HG03066 (cell line): ENCODE results near the gene PKP3.
"Not testable (repeated sequence)": the region's sequence is repeated elsewhere in the genome, so short reads cannot be mapped to it uniquely, and the experiment has no call there.

ENCODE experiments used
- ATAC-seq: cut with Tn5 transposase; IDR thresholded peaks from one replicate; pipeline ENCODE4 v1.9.1; 2021; ENCODE audit warnings: low read depth; ENCODE audit not compliant: unreplicated experiment

PKP3 gene, protein sequence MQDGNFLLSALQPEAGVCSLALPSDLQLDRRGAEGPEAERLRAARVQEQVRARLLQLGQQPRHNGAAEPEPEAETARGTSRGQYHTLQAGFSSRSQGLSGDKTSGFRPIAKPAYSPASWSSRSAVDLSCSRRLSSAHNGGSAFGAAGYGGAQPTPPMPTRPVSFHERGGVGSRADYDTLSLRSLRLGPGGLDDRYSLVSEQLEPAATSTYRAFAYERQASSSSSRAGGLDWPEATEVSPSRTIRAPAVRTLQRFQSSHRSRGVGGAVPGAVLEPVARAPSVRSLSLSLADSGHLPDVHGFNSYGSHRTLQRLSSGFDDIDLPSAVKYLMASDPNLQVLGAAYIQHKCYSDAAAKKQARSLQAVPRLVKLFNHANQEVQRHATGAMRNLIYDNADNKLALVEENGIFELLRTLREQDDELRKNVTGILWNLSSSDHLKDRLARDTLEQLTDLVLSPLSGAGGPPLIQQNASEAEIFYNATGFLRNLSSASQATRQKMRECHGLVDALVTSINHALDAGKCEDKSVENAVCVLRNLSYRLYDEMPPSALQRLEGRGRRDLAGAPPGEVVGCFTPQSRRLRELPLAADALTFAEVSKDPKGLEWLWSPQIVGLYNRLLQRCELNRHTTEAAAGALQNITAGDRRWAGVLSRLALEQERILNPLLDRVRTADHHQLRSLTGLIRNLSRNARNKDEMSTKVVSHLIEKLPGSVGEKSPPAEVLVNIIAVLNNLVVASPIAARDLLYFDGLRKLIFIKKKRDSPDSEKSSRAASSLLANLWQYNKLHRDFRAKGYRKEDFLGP

DNA sequence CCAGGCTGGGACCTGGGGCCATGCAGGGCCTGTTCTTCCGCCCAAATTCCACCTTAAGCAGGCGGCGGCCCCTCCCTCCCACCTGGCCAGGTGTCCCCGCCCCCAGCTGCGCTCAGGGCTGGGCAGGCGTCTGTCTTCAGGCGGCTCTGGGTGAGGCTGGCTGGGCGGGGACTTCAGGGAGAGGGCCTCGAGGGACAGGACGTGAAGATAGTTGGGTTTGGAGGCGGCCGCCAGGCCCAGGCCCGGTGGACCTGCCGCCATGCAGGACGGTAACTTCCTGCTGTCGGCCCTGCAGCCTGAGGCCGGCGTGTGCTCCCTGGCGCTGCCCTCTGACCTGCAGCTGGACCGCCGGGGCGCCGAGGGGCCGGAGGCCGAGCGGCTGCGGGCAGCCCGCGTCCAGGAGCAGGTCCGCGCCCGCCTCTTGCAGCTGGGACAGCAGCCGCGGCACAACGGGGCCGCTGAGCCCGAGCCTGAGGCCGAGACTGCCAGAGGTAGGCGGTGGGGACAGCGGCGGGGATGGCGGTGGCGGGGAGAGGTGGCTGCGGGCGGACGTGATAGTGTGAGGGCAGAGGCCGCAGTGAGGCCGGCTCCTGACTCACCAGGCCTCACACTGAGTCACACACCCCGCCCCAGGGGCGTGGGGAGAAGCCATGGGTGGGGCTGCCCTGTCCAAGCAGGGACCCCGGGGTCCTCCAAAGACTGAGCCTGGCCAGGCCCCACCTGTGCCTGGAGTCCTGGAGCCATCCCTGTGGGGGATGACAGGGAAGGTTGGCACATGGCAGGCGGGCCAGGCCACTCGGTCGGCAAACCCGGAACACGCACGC is at the start of gene PKP3:
TSS of gene PKP3 (plus strand) at position 176 of the 824 bp plus-strand sequence. CDS start at position 260, 84 bp downstream.
- no peak for ATAC-seq

DNA sequence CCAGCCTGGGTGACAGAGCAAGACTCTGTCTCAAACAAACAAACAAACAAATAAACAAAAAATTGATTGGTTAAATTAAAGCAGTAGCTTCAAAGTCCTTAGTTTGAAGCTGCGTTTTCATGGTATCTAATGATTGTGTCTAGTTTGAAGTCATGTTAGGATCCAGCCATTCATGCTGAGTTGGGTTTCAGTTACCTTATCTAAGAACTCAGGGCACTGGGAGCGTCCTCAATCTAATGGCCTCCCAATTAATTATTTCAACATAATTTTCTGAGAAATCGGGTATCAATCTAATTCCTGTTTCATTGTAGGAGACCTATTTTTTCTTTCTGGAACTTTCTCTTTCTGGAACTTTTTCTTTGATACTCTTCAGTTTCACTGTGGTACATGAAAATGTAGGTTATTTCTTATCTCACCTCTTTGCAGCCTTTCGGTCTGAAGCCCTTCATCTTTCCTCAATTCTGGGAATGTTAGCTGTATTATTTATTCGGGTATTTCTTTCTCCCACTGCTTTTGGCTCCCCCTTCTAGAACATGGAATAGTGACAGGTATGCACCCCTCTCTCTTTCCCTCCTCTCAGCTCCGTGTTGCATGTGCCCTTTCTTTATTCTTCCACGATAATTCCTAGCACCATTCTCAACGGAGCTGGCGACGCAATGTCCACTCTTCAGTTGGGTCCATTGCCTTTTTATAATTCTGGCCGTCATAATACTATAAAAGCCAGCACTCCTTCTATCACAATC is 49.0 kb upstream of the PKP3 start:
- no peak for ATAC-seq

DNA sequence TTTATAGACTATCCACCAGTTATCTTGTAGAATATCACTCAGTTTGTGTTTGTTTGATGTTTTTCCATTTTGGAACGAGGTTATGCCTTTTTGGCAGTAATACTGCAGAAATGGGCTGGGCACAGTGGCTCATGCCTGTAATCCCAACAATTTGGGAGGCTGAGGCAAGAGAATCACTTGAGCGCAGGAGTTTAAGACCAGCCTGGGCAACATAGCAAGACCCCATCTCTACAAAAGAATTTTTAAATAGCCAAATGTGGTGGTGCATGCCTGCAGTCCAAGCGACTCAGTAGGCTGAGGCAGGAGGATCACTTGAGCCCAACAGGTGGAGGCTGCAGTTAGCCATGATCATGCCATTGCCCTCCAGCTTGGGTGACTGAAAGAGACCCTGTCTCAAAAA is 47.5 kb upstream of the PKP3 start:
- no peak for ATAC-seq

DNA sequence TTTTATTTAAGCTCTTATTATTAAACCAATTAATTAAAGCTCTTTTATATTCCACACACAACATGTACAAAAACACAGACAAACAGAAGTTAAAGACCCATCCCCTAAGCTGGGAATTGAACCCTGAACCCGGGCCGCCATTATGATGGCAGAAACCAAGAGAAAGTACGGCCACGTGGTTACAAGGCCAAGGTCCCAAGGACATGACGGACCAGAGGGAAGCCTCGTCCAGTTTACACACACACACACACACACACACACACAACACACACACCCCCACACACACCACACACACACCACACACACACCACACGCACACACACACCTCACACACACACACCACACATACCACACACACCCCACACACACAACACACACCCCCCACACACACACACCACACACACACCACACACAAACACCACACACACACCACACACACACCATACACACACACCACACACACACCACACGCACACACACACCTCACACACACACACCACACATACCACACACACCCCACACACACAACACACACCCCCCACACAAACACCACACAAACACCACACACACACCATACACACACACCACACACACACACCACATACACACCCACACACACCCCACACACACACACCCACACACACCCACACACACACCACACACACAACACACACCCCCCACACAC is 44.6 kb upstream of the PKP3 start:
- not testable (repeated sequence) for ATAC-seq

DNA sequence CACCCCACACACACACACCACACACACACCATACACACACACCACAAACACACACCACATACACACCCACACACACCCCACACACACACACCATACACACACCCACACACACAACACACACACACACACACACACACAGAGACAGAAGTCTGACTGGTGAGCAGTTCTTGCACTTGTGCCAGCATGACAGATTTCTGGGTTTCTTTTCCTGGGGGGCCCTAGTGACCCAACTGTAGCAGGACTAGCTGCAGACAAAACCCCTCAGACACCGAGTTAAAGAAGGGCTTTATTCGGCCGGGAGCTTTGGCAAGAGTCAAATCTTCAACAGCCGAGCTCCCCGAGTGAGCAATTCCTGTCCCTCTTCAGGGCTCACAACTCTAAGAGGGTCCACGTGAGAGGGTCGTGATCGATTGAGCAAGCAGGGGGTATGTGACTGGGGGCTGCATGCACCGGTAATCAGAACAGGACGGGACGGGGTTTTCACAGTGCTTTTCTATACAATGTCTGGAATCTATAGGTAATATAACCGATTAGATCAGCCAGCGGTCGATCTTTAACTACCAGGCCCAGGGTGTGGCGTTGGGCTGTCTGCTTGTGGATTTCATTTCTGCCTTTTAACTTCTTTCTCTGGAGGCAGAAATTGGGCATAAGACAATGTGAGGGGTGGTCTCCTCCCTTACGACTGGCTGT is 43.8 kb upstream of the PKP3 start:
- not testable (repeated sequence) for ATAC-seq

DNA sequence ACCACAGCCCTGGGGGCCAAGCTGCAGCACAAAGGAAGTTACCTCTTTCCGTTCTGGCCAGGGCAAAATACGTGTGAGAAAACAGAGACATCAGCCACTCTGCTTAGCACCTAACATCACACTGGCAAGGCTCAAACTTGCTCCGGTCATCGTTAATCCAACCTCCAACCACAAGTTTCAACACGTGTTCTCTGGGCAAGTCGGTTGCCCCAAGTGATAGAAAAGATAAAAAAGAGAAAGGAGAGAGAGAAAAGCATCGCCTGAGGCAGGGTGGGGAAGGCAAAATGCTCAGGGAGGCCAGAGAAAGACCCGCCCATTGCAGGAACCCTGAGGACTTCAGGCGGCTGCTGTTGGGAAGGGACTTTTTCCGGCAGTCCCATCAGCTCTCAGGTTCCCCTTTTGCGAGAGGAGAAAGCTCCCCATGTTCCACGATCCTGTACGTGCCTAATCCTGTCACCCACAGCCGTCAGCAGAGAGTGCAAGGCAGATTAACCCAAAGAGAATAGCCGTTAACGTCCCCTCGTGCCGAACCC is 43.2 kb upstream of the PKP3 start:
- peak; percentile 58 for ATAC-seq

DNA sequence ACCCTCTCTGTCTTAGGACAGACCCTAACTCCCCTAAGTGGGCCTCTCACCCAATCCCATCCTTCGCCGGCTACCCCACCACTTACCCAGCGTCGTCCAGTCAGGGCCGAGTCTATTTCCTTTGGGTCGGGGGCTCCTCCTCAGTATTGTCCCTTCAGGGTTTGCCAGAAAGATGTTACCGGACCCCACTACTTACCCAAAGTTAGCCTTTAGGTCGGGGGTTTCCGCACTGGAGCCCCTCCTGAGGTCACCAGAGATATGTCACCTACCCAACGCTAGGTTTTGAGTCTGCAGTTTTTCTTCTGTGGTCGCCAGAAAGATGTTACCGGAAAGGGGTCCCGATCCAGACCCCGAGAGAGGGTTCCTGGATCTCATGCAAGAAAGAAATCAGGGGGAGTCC is 42.6 kb upstream of the PKP3 start:
- no peak for ATAC-seq

DNA sequence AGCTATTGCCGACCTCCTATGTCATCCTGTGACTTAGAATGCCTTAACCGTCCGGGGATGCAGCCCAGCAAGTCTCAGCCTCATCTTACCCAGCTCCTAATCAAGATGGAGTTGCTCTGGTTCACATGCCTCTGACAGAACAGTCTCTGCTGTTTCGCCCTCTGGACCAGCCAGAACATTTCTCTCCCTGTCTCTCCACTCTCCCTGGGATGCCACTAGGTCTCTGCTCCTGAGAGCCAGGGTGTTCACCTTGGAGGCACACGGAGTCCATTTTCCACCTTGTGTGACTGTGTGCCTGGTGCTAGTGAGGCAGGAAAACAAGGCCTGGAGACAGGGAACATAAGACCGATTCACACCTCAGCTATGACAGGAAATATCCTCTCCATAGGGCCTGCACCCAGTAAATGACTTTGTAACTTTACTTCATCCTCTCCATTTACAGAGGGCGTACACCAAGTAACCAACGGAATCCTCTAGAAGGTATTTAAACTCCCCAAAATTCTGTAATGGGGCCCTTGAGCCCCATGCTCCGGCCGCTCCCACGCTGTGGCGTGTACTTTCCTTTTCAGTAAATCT is 41.5 kb upstream of the PKP3 start:
- no peak for ATAC-seq

DNA sequence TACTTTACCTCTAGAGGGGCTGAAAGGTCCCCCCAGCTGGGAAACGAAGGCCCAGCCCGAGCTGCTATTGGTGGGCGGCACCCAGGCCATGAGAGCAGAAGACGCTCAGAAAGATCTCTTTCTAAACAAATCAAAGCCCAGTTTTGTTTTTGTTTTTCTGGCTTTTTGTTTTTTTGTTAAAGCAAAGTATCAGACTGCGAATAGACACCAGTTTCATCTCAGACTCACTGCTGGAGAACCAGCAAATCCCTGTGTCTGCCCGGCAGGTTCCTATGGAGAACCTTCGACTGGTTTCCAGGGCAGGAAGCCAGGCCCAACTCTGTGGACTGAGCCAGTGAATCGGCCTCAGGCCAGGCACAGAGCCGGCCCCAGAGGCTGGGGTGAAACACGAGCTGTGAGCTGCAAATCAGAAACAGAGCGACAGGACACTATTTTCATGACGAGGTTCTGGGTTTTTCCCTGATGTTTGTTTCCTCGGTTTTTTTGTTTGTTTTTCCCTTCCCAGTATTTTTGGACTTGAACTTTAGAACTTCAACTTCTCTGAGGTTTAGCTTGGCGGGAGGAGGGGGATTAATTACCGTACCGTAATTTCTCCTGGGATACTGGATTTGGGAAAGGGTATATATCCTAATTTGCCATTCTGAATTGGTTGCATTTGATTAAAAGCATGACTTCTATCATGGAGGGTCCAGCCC is 40.7 kb upstream of the PKP3 start:
- no peak for ATAC-seq

DNA sequence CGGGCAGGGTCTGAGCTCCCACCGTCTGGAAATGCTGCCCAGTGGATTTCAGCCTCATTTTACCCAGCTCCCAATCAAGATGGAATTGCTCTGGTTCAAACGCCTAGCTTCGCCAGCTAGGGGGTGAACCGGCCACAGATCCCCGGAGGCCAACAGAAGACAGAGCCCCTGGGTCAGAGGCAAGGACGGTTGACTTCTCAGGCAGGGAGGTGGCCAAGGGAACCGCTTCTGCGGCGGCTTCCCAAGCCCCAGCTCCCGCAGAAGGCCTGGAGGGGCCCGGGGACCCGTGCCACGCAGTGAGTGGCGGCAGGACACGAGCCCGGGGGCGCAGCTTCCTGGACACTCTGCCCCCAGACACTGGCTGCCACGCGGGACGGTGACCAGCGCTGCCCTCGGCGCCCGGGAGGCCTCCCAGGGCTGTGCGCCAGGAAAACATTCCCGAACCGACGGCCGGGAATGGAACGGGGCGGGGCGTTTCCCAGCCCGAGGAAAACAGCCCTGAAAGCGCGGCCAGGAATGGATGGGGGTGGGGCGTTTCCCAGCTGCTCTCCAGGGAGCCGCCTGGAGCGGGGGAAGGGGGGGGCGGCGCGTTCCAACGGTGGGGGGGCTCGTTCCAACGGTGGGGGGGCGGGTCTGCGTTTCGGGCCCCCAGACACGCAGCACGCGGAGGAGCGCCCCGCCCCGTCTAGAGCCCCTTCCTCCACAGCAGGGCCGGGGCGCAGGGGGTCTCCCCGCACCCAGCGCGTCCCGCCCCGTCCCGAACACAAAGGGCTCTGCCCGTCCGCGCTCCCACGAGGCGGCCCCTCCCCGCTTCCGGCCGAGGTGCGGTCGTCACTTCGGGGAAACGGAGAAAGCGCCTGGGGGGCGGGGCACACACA is 38.2 kb upstream of the PKP3 start:
- no peak for ATAC-seq

DNA sequence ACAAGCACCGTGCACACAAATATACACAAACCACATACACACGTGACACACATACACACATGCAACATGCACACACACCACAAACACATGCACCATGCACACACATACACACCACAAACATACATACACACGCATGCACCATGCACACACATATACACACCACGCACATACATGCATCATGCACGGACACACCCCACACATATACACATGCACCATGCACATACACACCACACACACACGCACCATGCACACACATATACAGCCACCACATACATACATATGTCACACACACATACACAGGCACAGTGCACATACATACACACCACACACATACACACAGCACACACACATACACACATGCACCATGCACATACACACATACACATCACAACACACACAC is 37.4 kb upstream of the PKP3 start:
- no peak for ATAC-seq

DNA sequence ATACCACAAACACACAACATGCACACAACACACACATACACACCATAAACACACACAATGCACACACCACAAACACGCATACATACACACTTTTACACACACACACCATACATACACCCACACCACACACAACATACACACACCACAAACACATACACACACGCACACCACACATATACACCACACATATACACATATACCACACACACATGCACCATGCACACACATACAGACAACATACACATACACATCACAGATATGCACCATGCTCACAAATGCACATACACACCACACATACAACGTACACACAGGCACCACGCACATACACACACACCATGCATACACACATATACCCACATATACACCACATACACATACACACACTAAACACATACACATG is 36.4 kb upstream of the PKP3 start:
- ATAC-seq, result no peak

DNA sequence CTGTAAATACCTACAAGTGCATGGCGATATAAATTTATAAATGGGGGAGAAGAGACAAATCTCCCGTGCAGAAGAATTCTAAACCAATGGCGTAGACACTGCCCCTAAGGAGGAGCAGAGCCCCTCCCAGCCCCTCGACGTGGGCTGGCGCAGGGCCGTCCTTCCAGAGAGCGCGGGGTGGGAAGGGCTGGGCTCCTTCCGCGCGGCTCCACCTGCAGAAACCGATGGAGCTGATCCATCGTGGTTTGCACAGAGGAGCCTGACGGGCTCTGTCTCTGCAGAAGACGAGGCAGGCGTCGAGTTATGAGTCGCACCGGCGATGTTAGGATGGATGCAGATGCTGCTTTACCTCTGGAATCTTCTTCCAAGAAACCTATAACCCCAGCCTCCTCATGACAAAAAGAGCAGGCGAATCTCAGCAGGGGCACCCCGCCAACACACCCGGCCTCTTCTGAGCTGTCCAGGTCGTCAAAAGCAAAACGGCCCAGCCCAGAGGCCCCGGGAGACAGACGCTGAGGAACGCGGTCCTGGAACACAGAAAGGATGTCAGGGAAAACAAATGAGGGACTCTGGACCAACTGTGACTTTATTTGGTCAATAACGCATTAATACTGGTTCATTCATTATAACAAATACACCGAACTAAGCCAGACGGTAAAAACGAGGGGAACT is 35.7 kb upstream of the PKP3 start:
- no peak for ATAC-seq

DNA sequence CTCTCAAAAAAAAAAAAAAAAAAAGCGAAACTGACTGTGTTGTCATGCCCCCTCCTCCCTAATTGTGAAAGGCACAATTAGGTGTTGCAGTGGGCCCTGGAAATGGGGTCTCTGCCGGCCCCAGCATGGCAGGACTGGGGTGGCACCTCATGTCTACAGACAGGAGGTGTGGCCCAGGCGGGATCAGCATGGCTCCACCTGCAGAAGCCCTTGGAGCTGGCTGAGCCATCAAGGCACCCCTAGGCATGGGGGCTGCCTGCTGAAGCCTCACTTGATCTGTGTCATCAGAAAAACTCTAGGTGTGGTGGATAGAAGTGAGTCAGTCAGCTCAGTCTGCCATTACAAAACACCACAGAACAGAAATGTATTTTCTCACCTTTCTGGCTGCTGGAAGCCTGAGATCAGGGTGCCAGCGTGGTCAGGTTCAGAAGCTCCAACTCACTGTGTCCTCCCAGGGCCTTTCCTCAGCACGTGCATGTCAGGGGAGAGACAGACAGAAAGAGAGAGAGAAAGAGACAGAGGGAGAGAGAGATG is 34.8 kb upstream of the PKP3 start:
- no peak for ATAC-seq

DNA sequence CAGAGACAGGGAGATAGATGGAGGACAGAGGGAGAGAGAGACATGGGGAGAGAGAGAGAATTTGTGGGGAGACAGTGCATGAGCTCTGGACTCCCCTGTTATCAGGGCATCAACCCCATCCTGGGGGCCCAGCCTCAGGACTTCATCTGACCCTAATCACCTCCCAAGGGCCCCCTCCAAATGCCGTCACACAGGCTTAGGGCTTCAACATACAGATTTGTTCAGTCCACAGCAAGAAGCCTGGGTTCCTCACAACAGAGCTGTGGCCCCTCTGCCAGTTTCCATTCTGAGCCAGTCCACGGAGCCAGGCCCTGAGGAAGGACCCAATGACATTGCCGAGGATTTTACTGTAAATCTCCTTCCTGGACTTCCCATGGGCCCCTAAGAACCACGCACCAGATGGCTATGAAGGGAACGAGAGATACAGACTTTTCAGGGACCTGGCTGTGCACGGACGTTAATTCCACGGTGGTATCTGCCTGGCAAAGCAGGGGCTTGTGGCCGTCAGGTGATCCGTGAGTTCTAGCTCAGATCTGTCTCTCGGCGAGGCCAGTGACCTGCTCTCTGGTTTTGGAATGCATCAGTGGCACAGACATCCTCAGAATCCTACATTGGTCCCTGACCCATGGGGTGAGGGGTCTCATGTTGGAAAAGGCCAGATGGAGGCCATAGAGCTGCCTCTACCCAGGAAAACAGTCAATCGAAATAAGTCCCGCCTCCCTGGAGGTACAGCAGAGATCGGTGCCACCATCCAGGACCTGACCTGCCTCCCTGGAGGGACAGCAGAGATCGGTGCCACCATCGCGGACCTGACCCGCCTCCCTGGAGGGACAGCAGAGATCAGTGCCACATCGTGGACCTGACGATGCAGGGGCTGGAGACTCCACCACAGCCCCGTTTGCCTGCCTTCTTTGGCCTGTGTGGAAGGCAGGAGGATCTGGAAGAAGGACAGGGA is 33.4 kb upstream of the PKP3 start:
- ATAC-seq, result no peak
